Esophagus squamous epithelium (tissue), 5 donors: ENCODE measurements around the gene CXCL3. TPM values are rescaled to one million over a fixed set of nuclear protein-coding genes. Genes with fewer than 3 reads are reported as not detected.

Experiments used
- DNase-seq: peaks from one replicate; lab custom pipeline; 2025; lab: John Stamatoyannopoulos, UW
- H3K27ac ChIP-seq, 4 donors: fragments of 200-600 bp; sonication (generic); one replicate each; pipeline ENCODE4 v1.5.1; 2016 to 2019; ENCODE audit warnings: mild to moderate bottlenecking in 1 of 4
- H3K27me3 ChIP-seq, 4 donors: fragments of 200-600 bp; sonication (generic); 1 replicate in 3 of 4; 2 replicates in 1 of 4; pipeline versions ENCODE4 v1.5.1 to v1.6.0; 2017 to 2021; ENCODE audit warnings: antibody characterized with exemption in 1 of 4
- H3K36me3 ChIP-seq, 3 donors: fragments of 200-600 bp; sonication (generic); one replicate each; pipeline ENCODE4 v1.5.1; 2016 to 2019
- H3K4me1 ChIP-seq, 3 donors: fragments of 200-600 bp; sonication (generic); one replicate each; pipeline ENCODE4 v1.5.1; 2017 to 2019
- H3K4me3 ChIP-seq, 4 donors: fragments of 200-600 bp; sonication (generic); 1 replicate in 3 of 4; 2 replicates in 1 of 4; pipeline ENCODE4 v1.5.1; 2016 to 2019; ENCODE audit warnings: mild to moderate bottlenecking in 2 of 4, moderate library complexity in 1 of 4
- H3K9me3 ChIP-seq, 3 donors: fragments of 200-600 bp; sonication (generic); one replicate each; pipeline ENCODE4 v1.5.1; 2016 to 2019
- CTCF ChIP-seq, 6 experiments: fragments of 450-650 bp in 4 of 6; fragments of 200-600 bp in 2 of 6; sonication (generic) in 2 of 6; IDR thresholded peaks; one replicate each; pipeline ENCODE4 v1.5.1; 2016 to 2019; ENCODE audit warnings: antibody characterized with exemption in 6 of 6, mild to moderate bottlenecking in 4 of 6, moderate library complexity in 4 of 6
- POLR2A ChIP-seq, 4 donors: fragments of 450-650 bp; IDR thresholded peaks; one replicate each; pipeline ENCODE4 v1.6.1; 2017; ENCODE audit warnings: antibody characterized with exemption in 4 of 4, mild to moderate bottlenecking in 4 of 4, moderate library complexity in 3 of 4
- WGBS, 2 donors: methylation state at CpG; one replicate each; pipeline ENCODE4 v1.1.5; 2018; 5-methylcytosine and 5-hydroxymethylcytosine counted together
- intact Hi-C: fragments of 100-400 bp; cut with DNase I; formaldehyde crosslinking; loops from one replicate; pipeline ENCODE4 v1.15.0; 2022
- total RNA-seq, 4 donors: library from RNA; depleted of rRNA; stranded (reverse); fragments of >200 nt; gene quantifications; one replicate each; pipeline ENCODE4 v1.1.0, GENCODE V29; 2016
- donor health status: DM: yes; HTN: yes; CAD: no.

Gene CXCL3
- total RNA-seq, 4 donors from 2014 or later = 3.2 TPM; not detected in 3

DNA sequence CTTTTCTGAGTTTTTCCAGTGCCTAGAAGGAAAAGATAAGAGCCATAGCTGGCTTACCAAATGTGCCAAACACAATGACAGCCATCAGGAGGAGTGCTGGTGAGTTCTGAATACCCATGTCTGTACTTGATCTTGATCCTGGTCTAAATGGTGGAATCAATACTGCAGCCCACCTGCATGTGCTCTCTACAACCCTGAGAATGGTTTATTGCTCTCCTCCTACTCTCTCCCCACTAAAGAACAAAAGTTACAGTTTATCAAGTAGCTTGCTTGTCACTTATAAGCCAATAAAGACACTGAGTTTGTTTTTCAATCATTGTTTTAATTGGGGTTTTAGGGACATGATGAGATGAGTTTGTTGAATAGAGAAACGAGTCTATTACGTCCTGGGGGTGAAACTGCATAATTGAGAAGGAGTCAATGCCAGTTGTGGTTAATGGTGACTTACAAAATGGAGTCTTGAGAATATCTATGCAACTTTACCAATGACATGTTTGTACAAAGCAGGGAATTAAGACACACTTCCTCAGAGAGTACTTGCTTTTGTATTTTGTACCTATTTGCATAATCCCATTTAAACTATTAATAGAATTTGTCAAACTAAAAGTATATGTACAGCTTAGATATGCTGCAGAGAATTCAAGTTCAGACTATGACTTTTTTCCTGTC lies 20.8 kb upstream of the CXCL3 start:
- H3K36me3 ChIP-seq = no peaks in the 10 kb centered on the region
- no peak overlapping the region for H3K4me3 ChIP-seq
- no peaks in the 10 kb centered on the region for H3K4me1 ChIP-seq
- intact Hi-C loops = no loop called here
- H3K9me3 ChIP-seq = no peaks in the 10 kb centered on the region
- TF ChIP-seq POLR2A (IDR thresholded peaks at IDR 0.05) = no peak
- TF ChIP-seq CTCF (IDR thresholded peaks at IDR 0.05) = no peak
- H3K27ac ChIP-seq = no peak overlapping the region
- 32 to 37% methylated on average over 2 of the region's 2 CpGs for WGBS, 2 donors
- no peak for DNase-seq
- H3K27me3 ChIP-seq = no peaks in the 10 kb centered on the region

DNA sequence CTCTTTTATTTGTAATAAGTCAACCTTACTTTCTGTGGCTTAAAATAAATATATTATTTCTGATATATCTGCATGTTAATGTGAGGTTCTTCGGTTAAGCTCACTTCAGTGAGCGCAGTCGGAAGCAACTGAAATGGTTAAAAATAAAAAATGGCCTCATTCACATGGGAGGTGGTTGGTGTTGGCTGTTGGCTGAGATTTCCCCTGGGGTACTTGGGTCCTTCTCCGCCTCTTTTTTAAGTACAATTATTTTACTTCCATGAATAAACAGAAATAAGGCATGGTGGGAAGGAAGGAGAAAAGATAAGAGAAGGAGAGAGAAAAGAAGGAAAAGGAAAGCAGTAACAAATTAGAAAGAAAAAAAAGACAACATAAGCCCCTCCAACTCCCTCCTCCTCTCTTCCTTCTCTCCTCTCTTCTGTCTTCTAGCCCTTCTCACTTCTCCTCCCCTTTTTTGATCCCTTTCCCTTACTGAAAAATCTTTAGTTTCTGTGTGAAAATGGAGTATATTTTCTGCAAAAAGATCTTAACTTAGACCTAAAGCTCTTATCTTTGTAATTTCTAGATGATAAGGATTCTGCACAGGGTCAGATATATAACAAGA lies 19.7 kb upstream of the CXCL3 start:
- no peak for DNase-seq

GRCh38 chr4:74057588-74057987 lies 19.1 kb upstream of the CXCL3 start:
- Histone ChIP-seq H3K27ac (no peak overlapping the region), H3K9me3 (no peaks in the 10 kb centered on the region), H3K27me3 (no peaks in the 10 kb centered on the region), H3K4me1 (no peaks in the 10 kb centered on the region), H3K4me3 (no peak overlapping the region), H3K36me3 (no peaks in the 10 kb centered on the region)
- TF ChIP-seq CTCF (IDR thresholded peaks at IDR 0.05) = no peak
- TF ChIP-seq POLR2A (IDR thresholded peaks at IDR 0.05) = no peak
- no peak for DNase-seq
- 46 to 52% methylated on average over 1 of the region's 1 CpG for WGBS, 2 donors
- intact Hi-C loops = no loop called here

More for the DNA sequence above, 19.7 kb upstream of the CXCL3 start:
- Histone ChIP-seq H3K36me3 (no peaks in the 10 kb centered on the region), H3K27me3 (no peaks in the 10 kb centered on the region), H3K4me3 (no peak overlapping the region), H3K4me1 (no peaks in the 10 kb centered on the region), H3K27ac (no peak overlapping the region), H3K9me3 (no peaks in the 10 kb centered on the region)
- intact Hi-C loops = no loop called here
- WGBS, 2 donors = 91 to 94% methylated on average over 4 of the region's 4 CpGs
- TF ChIP-seq POLR2A (IDR thresholded peaks at IDR 0.05) (no peak), CTCF (IDR thresholded peaks at IDR 0.05) (no peak)

- Histone ChIP-seq H3K9me3 (no peaks in the 10 kb centered on the region), H3K36me3 (no peaks in the 10 kb centered on the region), H3K4me1 (no peaks in the 10 kb centered on the region), H3K27ac (no peak overlapping the region), H3K4me3 (no peak overlapping the region), H3K27me3 (no peaks in the 10 kb centered on the region)
- 35 to 49% methylated on average over 4 of the region's 4 CpGs for WGBS, 2 donors
- TF ChIP-seq CTCF (IDR thresholded peaks at IDR 0.05) (no peak), POLR2A (IDR thresholded peaks at IDR 0.05) (no peak)
- DNase-seq = no peak
- intact Hi-C loops = no loop called here
These were observed 18.5 kb upstream of the CXCL3 start for GRCh38 chr4:74056858-74057562.
